ENCODE measurements around the gene NDE1. TPM values are rescaled to one million over a fixed set of nuclear protein-coding genes. Genes with fewer than 3 reads are reported as not detected.

The NDE1 gene
- total and polyA plus RNA-seq, 2 of the 8 experiments (the other 6 are each of a cell fraction or from before 2014, with no cell fraction given) = 13.3 to 41.3 TPM

DNA sequence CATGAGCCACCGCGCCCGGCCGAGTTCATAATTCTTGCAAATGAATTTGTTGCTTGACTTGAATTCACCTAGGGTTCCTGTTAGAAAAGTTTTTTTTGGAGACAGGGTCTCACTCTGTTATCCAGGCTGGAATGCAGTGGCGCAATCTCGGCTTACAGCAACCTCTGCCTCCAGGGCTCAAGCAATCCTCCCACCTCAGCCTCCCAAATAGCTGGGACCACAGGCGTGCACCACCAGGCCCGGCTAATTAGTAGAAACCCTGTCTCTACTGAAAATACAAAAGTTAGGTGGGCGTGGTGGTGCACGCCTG, 107.0 kb downstream of the NDE1 start (continued):
- TF ChIP-seq TCF12 (IDR thresholded peaks at IDR 0.05; ENCODE audit: low read depth, low read length) (no peak), KDM4A (IDR thresholded peaks at IDR 0.05; ENCODE audit: low read depth, low read length, severe bottlenecking) (no peak), BCL11A (IDR thresholded peaks at IDR 0.05; ENCODE audit: low read depth in 2 of 2, low read length in 2 of 2) (no peak), CTBP2 (IDR thresholded peaks at IDR 0.05; ENCODE audit: borderline replicate concordance, insufficient read depth, insufficient read length, low read length) (no peak)

Data from H1 (cell line).